GM23248 (cell line): ENCODE data around the gene EXOC3L1.

Experiments
- EZH2 ChIP-seq: fragments of 200-600 bp; sonication (generic); IDR thresholded peaks from 2 replicates; pipeline ENCODE4 v1.6.1; 2018; ENCODE audit warnings: antibody characterized with exemption, mild to moderate bottlenecking; ENCODE audit not compliant: insufficient read depth, poor library complexity, severe bottlenecking
- EZH2phosphoT487 ChIP-seq: fragments of 200-600 bp; sonication (generic); IDR thresholded peaks from 2 replicates; pipeline ENCODE4 v1.6.1; 2018; ENCODE audit warnings: antibody characterized with exemption, moderate library complexity, mild to moderate bottlenecking, low read depth; ENCODE audit not compliant: insufficient read depth

GRCh38 chr16:67141391-67141790, 48.5 kb downstream of the EXOC3L1 start:
- TF ChIP-seq EZH2: no peak
- no peak for TF ChIP-seq EZH2phosphoT487
